Measurements from ENCODE around the gene DCST2. TPM values are rescaled to one million over a fixed set of nuclear protein-coding genes. Genes with fewer than 3 reads are reported as not detected.

Gene DCST2
- total and polyA plus RNA-seq, 7 donors, result 0.04 to 0.56 (median 0.19) TPM; not detected in 2

GRCh38 chr1:155000411-155000725 lies 33.2 kb downstream of the DCST2 start:
- intact Hi-C loops (cut with DNase I), result loop anchor here in 1 of 2 donors (5.0 kb wide), 1 partner anchor 38 kb away; the partner anchor contains the start of gene PYGO2
- Histone ChIP-seq H3K27ac (peak overlapping the region; percentile 91), H3K4me3 (peak overlapping the region; percentile 78), H3K36me3 (ENCODE audit: insufficient read depth in 1 of 2, low read depth in 1 of 2) (no peaks in the 10 kb centered on the region), H3K4me1 (peaks cover 28% of the 10 kb centered on the region), H3K9me3 (no peaks in the 10 kb centered on the region), H3K27me3 (ENCODE audit: insufficient read depth in 3 of 3, low read length in 2 of 3) (no peaks in the 10 kb centered on the region)
- ATAC-seq (no peak), DNase-seq (no peak)
- TF ChIP-seq CTCF (IDR thresholded peaks at IDR 0.05), result no peak
- WGBS, 3 donors, result 0 to 1% (median 0%) methylated on average over 8 to 13 of the region's 13 CpGs

- Histone ChIP-seq H3K9me3 (no peaks in the 10 kb centered on the region), H3K27me3 (ENCODE audit: insufficient read depth in 3 of 3, low read length in 2 of 3) (no peaks in the 10 kb centered on the region), H3K36me3 (ENCODE audit: insufficient read depth in 1 of 2, low read depth in 1 of 2) (no peaks in the 10 kb centered on the region), H3K4me1 (peaks cover 22% of the 10 kb centered on the region), H3K27ac (peak overlapping the region; percentile 91), H3K4me3 (peak overlapping the region; percentile 78)
- 1 to 2% (median 1%) methylated on average over 31 to 50 of the region's 50 CpGs for WGBS, 3 donors
- no peak for TF ChIP-seq CTCF (IDR thresholded peaks at IDR 0.05)
- ATAC-seq (no peak), DNase-seq (peak in 1 of 2 donors; percentile 60)
- intact Hi-C loops (cut with DNase I), result loop anchor here (1.0 to 5.0 kb wide), 2 partner anchors 37 to 43 kb away; partner anchors contain the start of genes PBXIP1 (in 1 of the 2) and PYGO2 (in 1 of the 2)
These were observed 33.8 kb downstream of the DCST2 start for GRCh38 chr1:154999571-155000410.

- Histone ChIP-seq H3K4me1 (peaks cover 15% of the 10 kb centered on the region), H3K4me3 (peak overlapping the region; percentile 78), H3K36me3 (ENCODE audit: insufficient read depth in 1 of 2, low read depth in 1 of 2) (no peaks in the 10 kb centered on the region), H3K27me3 (ENCODE audit: insufficient read depth in 3 of 3, low read length in 2 of 3) (no peaks in the 10 kb centered on the region), H3K9me3 (no peaks in the 10 kb centered on the region), H3K27ac (peak overlapping the region; percentile 91)
- DNase-seq, result peak; percentile 76 to 80
- peak; percentile 68 for TF ChIP-seq CTCF (IDR thresholded peaks at IDR 0.05)
- WGBS, 3 donors, result 11 to 14% (median 12%) methylated on average over 35 to 40 of the region's 40 CpGs
- no peak for ATAC-seq
- intact Hi-C loops (cut with DNase I), result loop anchor here in 1 of 2 donors (1.0 kb wide), 1 partner anchor 43 kb away; the partner anchor contains the start of gene PBXIP1
These were observed 34.6 kb downstream of the DCST2 start for GRCh38 chr1:154998818-154999570.

- Histone ChIP-seq H3K36me3 (ENCODE audit: insufficient read depth in 1 of 2, low read depth in 1 of 2) (no peaks in the 10 kb centered on the region), H3K27ac (no peak overlapping the region)
- no peak for ATAC-seq
These were observed 35.3 kb downstream of the DCST2 start for GRCh38 chr1:154998201-154998780.

More at GRCh38 chr1:154998201-154998780, 35.3 kb downstream of the DCST2 start:
- H3K27me3 ChIP-seq (ENCODE audit: insufficient read depth in 3 of 3, low read length in 2 of 3), result no peaks in the 10 kb centered on the region
- H3K9me3 ChIP-seq, result no peaks in the 10 kb centered on the region
- peak; percentile 22 for TF ChIP-seq CTCF (IDR thresholded peaks at IDR 0.05)
- intact Hi-C loops (cut with DNase I), result no loop called here
- 49 to 63% (median 54%) methylated on average over 13 to 16 of the region's 16 CpGs for WGBS, 3 donors
- peak in 1 of 2 donors; percentile 48 for DNase-seq
- no peak overlapping the region for H3K4me3 ChIP-seq
- peaks cover 15% of the 10 kb centered on the region for H3K4me1 ChIP-seq

Data from psoas muscle (tissue), 8 donors.